GM23338 (cell line): ENCODE data around the gene TFAP2E. TPM values are rescaled to one million over a fixed set of nuclear protein-coding genes. Genes with fewer than 3 reads are reported as not detected.

Experiments used
- ATAC-seq: fragments of 200-7000 bp; cut with Tn5 transposase; 3 replicates; pipeline ENCODE4 v1.9.1; 2020
- DNase-seq: peaks from one replicate; pipeline ENCODE4 v3.0.0-alpha.2; 2015; ENCODE audit warnings: low spot score
- H2AFZ ChIP-seq: fragments of 200-600 bp; sonication (generic); 2 replicates; pipeline ENCODE4 v1.8.0; 2016; ENCODE audit warnings: antibody characterized with exemption, mild to moderate bottlenecking, moderate library complexity
- H3F3A ChIP-seq: fragments of 200-600 bp; sonication (generic); replicated peaks from 2 replicates; pipeline ENCODE4 v1.8.0; 2017; ENCODE audit warnings: antibody characterized with exemption, mixed run types, low read depth
- H3K27ac ChIP-seq: fragments of 200-600 bp; sonication (generic); 2 replicates; pipeline ENCODE4 v1.6.1; 2016; ENCODE audit warnings: low read depth
- H3K27me3 ChIP-seq: fragments of 200-600 bp; sonication (generic); 2 replicates; pipeline ENCODE4 v1.8.0; 2016; ENCODE audit warnings: mild to moderate bottlenecking, mixed run types, moderate library complexity; ENCODE audit not compliant: insufficient read depth
- H3K36me3 ChIP-seq: fragments of 200-600 bp; sonication (generic); 2 replicates; pipeline ENCODE4 v1.8.0; 2016; ENCODE audit warnings: mild to moderate bottlenecking; ENCODE audit not compliant: insufficient read depth
- H3K4me1 ChIP-seq: fragments of 200-600 bp; sonication (generic); 2 replicates; pipeline ENCODE4 v1.8.0; 2016; ENCODE audit warnings: mild to moderate bottlenecking, moderate library complexity; ENCODE audit not compliant: insufficient read depth
- H3K4me2 ChIP-seq: fragments of 200-600 bp; sonication (generic); 2 replicates; pipeline ENCODE4 v1.7.1; 2017; ENCODE audit warnings: mixed run types
- H3K4me3 ChIP-seq: fragments of 200-600 bp; sonication (generic); 2 replicates; pipeline ENCODE4 v1.6.1; 2016; ENCODE audit warnings: mixed run types
- H3K79me2 ChIP-seq: fragments of 200-600 bp; sonication (generic); replicated peaks from 2 replicates; pipeline ENCODE4 v1.8.0; 2017; ENCODE audit warnings: mild to moderate bottlenecking; ENCODE audit not compliant: insufficient read depth
- H3K9me2 ChIP-seq: fragments of 200-600 bp; sonication (generic); 2 replicates; pipeline ENCODE4 v1.8.0; 2017; ENCODE audit not compliant: insufficient read depth
- H4K20me1 ChIP-seq: fragments of 200-600 bp; sonication (generic); replicated peaks from 2 replicates; pipeline ENCODE4 v1.8.0; 2017; ENCODE audit warnings: mild to moderate bottlenecking; ENCODE audit not compliant: insufficient read depth
- H3K27ac Mint-ChIP-seq: 2 replicates; pipeline ENCODE4 v1.8.0; 2020; ENCODE audit warnings: inconsistent platforms, mild to moderate bottlenecking, moderate library complexity, mixed read lengths
- H3K27me3 Mint-ChIP-seq: 3 replicates; pipeline ENCODE4 v1.8.0; 2022; ENCODE audit warnings: low read depth, mild to moderate bottlenecking, moderate library complexity, mixed read lengths, inconsistent platforms; ENCODE audit not compliant: insufficient read depth, poor library complexity
- H3K36me3 Mint-ChIP-seq: 3 replicates; pipeline ENCODE4 v1.8.0; 2021; ENCODE audit warnings: low read depth, mild to moderate bottlenecking, inconsistent platforms, moderate library complexity, mixed read lengths
- H3K4me1 Mint-ChIP-seq: 3 replicates; pipeline ENCODE4 v1.8.0; 2020; ENCODE audit warnings: mild to moderate bottlenecking, inconsistent platforms, mixed read lengths
- H3K4me3 Mint-ChIP-seq: 3 replicates; pipeline ENCODE4 v1.8.0; 2021; ENCODE audit warnings: moderate library complexity, mild to moderate bottlenecking, inconsistent platforms, mixed read lengths
- H3K9me3 Mint-ChIP-seq: 3 replicates; pipeline ENCODE4 v1.8.0; 2020; ENCODE audit warnings: moderate library complexity, mild to moderate bottlenecking, inconsistent platforms, mixed read lengths
- CREB1 ChIP-seq: fragments of 250-450 bp; sonication (Bioruptor Pico); IDR thresholded peaks from 2 replicates; pipeline ENCODE4 v1.5.0; 2020; ENCODE audit warnings: low read depth, mild to moderate bottlenecking, moderate library complexity
- CTCF ChIP-seq, 2 experiments: fragments of 200-600 bp in 1 of 2; sonication (generic) in 1 of 2; conservative IDR thresholded peaks; 2 replicates each; pipeline versions ENCODE4 v1.5.1 to v1.6.1; 2016 to 2017; ENCODE audit warnings: antibody characterized with exemption in 2 of 2, low read depth in 2 of 2, mild to moderate bottlenecking in 2 of 2, moderate library complexity in 1 of 2
- ETS1 ChIP-seq: IDR thresholded peaks from 2 replicates; pipeline ENCODE4 v1.6.1; 2016; ENCODE audit warnings: antibody characterized with exemption
- POLR2AphosphoS5 ChIP-seq: IDR thresholded peaks from 2 replicates; pipeline ENCODE4 v1.6.1; 2016; ENCODE audit warnings: antibody characterized with exemption, low read depth
- ZNF331 ChIP-seq: fragments of 250-450 bp; sonication (Bioruptor Pico); IDR thresholded peaks from 2 replicates; pipeline ENCODE4 v1.5.0; 2020; ENCODE audit warnings: low read depth, mild to moderate bottlenecking, moderate library complexity
- polyA plus RNA-seq: library from polyadenylated mRNA; unstranded; fragments of >200 nt; fragmentation: Nextera tagmentation; extraction: Ambion mirVana; gene quantifications from 2 replicates; pipeline ENCODE4 v1.2.1, GENCODE V29; 2016
- total RNA-seq: library from RNA; depleted of rRNA; stranded (reverse); fragments of >200 nt; shearing (Covaris generic); gene quantifications from 2 replicates; pipeline ENCODE4 v1.2.3, GENCODE V29; 2014

TFAP2E gene
- total and polyA plus RNA-seq, 2 experiments from 2014 or later: 0.34 to 1.4 TPM

- Histone ChIP-seq H3K79me2 (peaks cover 33% of the 10 kb centered on the region), H3K27ac (peak within 1 kb of the TSS; percentile 93)
Measured at GRCh38 chr1:35557611-35558373, 15.3 kb upstream of the TFAP2E start, which contains the start of gene NCDN. TSS of gene NCDN (plus strand) at chr1:35557799. CDS start at chr1:35558191, 392 bp downstream.

GRCh38 chr1:35558374-35559316 lies 14.5 kb upstream of the TFAP2E start:
- peaks cover 3% of the 10 kb centered on the region; the same call in 2 of the 3 replicates for H3K9me3 Mint-ChIP-seq
- peaks cover 39% of the 10 kb centered on the region for H3K4me1 Mint-ChIP-seq
- H4K20me1 ChIP-seq: peaks cover 8% of the 10 kb centered on the region; the same call in 1 of the 2 replicates
- H3F3A ChIP-seq: peaks cover 13% of the 10 kb centered on the region
- H3K4me3 Mint-ChIP-seq: peak overlapping the region; percentile 98
- no peak overlapping the region for H2AFZ ChIP-seq
- no peaks in the 10 kb centered on the region for H3K27me3 ChIP-seq
- H3K27ac Mint-ChIP-seq: peak overlapping the region; percentile 96
- TF ChIP-seq CTCF (conservative IDR thresholded peaks at IDR 0.05; ENCODE audit: low read depth in 2 of 2) (0 out of 4 replicates have a peak, but pooled peaks of 1 of the 2 experiments have one; percentile 3), ETS1 (no peak)
- peak overlapping the region; percentile 64 for H3K27ac ChIP-seq
- DNase-seq (peak; percentile 64), ATAC-seq (peak; percentile 12)
- peaks cover 36% of the 10 kb centered on the region for H3K36me3 Mint-ChIP-seq
- peak overlapping the region; percentile 88 for H3K4me2 ChIP-seq
- no peaks in the 10 kb centered on the region for H3K9me2 ChIP-seq
- peaks cover 19% of the 10 kb centered on the region for H3K27me3 Mint-ChIP-seq
- peaks cover 24% of the 10 kb centered on the region for H3K79me2 ChIP-seq
- H3K4me1 ChIP-seq: peaks cover 28% of the 10 kb centered on the region
- H3K36me3 ChIP-seq: no peaks in the 10 kb centered on the region; the same call in 1 of the 2 replicates
- H3K4me3 ChIP-seq: peak overlapping the region; percentile 91

More at GRCh38 chr1:35557611-35558373, 15.3 kb upstream of the TFAP2E start, which contains the start of gene NCDN:
- no peaks in the 10 kb centered on the region; the same call in 1 of the 2 replicates for H3K36me3 ChIP-seq
- peak within 1 kb of the TSS; percentile 88 for H3K4me2 ChIP-seq
- Mint-ChIP-seq H3K9me3 (peaks cover 3% of the 10 kb centered on the region; the same call in 2 of the 3 replicates), H3K27me3 (peaks cover 19% of the 10 kb centered on the region), H3K27ac (peak within 1 kb of the TSS; percentile 96), H3K4me3 (peak within 1 kb of the TSS; percentile 98), H3K4me1 (peaks cover 45% of the 10 kb centered on the region), H3K36me3 (peaks cover 39% of the 10 kb centered on the region)
- peaks cover 13% of the 10 kb centered on the region for H3F3A ChIP-seq
- no peaks in the 10 kb centered on the region for H3K27me3 ChIP-seq
- ATAC-seq (peak; percentile 81), DNase-seq (peak; percentile 98)
- no peak within 1 kb of the TSS; the same call in 1 of the 2 replicates for H2AFZ ChIP-seq
- H3K9me2 ChIP-seq: no peaks in the 10 kb centered on the region
- no peak for TF ChIP-seq ZNF331
- TF ChIP-seq POLR2AphosphoS5: peak; percentile 23
- peak; percentile 74 for TF ChIP-seq CREB1 (CRISPR knock-in tag)
- peak; percentile 94 for TF ChIP-seq ETS1
- H3K4me1 ChIP-seq: peaks cover 34% of the 10 kb centered on the region
- peaks cover 4% of the 10 kb centered on the region; the same call in 1 of the 2 replicates for H4K20me1 ChIP-seq
- H3K4me3 ChIP-seq: peak within 1 kb of the TSS; percentile 91
